Putamen (tissue), 1 donor: ENCODE data around the gene IPMK.
"Not testable (repeated sequence)": the region's sequence is repeated elsewhere in the genome, so short reads cannot be mapped to it uniquely, and the experiment has no call there.

Experiments used
- DNase-seq: peaks from one replicate; pipeline ENCODE4 v3.0.0-alpha.2; 2016; ENCODE audit warnings: low spot score

IPMK gene

DNA sequence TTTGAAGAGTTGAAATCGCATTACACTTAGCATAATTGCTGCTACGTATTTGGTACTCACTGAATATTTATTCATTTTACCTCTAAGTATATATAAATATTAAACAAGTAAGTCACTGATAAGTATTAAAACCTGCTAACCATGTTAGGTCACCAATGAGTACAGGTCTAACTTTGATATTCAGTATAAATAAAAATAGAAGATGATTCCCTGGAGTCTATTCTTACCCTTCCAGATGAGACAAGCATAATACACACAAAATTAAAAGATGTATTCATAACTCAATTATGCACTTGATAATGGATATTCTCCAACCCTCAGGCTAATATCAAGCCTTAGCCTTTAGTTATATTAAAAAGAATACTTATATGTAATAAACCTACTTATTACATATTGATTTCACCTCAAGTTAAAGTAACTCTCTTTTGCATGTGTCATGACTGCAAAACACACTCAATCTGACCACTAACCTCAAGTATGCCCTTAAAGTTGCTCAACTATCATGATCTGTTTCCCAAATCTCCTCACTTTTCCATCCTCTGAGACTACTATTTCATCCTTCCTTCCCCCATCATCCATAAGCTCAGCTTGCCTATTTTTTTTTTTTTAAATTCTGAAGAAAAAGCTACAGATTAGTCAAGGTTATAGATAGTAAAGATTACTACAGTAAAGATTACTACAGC lies 46.8 kb downstream of the IPMK start:
- no peak for DNase-seq

DNA sequence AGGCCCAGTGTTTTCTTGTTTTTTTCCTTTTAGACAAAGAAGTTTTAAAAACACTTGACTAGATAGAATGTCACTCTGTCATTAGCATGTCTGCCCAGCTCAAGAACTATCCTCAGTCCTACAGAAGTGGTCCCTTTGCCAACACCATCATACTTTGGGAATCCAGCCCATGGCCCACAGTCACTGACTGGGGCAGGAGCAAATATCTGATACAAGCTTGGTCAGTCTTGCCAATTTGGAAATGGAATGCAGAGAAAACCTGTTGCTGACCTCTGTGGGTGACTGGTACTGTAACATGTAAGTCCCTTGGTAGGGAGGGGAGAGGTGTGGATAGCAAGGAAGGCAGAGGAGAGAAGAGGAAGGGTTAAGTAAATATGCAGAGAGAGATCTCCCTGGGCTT lies 47.8 kb downstream of the IPMK start:
- DNase-seq, result no peak

DNA sequence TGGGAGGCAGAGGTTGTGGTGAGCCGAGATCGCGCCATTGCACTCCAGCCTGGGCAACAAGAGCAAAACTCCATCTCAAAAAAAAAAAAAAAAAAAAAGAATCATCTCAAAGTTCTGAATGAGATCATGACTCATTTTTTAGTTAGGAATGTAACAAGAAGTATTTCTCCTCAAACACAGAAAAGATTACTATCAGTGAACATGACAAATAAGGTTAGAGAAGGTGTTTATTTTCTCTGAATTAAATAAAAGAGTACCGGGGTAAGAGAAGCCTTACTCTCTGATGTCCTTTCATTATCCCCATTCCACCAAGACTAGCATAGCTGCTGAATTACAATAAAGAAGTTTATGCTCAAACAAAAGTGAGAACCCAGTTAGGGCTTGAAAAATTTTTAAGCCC lies 50.1 kb downstream of the IPMK start:
- DNase-seq, result no peak

DNA sequence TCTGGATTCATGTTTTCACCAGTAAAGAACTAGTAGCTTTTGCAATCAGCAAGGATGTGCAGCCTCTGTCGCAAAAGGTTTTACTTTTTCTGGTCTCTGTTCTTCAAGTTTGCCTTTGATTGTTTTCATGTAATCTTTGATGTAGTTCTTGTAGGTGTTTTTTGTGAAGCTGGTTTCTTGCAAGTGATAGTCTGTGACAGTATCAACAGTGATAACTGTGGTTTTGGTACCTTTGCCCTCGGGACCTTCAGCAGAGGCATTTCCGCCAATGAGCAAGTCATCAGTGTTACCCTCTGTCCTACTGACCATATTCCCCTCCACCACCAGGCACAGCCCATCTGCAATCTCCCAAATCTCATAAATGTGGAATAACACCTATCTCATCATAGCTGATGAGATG lies 55.1 kb downstream of the IPMK start:
- no peak for DNase-seq

DNA sequence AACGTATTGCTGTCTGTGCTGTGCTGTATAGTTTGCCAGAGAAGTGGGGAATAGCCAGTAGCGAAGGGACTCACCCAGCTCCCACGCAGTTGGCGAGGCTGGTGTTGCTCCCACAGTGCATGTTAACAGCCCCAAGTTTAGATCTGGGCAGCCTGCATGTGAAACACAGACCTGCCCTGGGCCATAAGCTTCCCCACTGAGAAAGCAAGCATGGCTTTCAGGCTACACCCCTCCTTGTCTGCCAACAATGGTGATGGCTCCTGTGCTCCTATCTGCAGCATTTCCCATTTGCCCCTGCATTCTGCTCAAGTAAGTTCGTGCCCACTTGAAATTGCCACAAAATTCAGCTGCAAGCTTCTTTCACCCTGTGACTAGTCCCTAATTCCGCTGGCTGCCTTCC lies 57.5 kb downstream of the IPMK start:
- no peak for DNase-seq

DNA sequence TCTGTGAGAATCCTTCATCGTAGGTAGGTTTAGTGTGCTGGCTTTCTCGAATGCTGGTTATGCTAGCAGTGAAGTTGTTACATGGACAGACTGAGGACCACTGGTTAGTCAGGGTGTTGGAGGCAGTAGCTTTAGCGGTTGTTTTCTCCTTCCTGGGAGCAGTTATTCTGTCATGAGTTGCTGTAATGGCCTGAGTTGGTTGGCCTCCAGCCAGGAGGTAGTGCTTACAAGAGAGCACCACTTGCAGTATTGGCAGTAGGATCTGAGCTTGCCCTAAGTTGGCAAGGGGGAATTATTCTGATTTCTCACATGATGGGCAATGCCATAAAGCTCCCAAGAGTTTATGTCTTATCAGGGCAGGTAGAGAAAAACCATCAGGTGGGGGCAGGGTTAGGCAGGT lies 58.0 kb downstream of the IPMK start:
- no peak for DNase-seq

DNA sequence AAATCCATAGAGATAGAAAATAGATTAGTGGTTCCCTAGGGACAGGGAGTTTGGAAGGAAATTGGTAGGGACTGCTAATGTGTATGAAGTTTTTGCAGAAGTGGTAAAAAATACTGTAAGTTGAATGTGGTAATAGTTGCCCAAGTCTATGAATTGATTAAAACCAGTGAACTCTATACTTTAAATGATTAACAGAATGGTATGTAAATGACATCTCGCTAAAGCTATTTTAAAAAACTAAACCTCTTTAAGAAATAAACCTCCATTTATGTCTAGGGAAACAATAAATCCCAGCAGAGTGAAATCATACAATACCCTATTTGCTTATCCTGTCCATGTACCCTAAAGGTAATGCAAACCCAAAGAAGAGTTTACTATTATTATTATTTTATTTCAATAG lies 61.4 kb downstream of the IPMK start:
- DNase-seq, result no peak

DNA sequence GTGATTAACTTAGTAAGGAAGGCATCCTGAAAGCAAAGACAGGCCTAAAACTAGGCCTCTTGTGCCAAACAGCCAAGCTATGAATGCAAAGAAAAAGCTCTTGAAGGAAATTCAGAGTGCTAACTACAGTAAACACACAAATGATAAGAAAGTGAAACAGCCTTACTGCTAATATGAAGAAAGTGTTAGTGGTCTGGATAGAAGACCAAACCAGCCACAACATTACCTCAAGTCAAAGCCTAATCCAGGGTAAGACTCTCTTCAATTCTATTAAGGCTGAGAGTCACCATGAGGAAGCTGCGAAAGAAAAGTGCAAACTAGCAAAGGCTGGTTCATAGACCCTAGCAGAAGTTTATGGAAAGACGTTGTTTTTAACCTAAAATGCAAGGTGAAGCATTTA lies 66.0 kb downstream of the IPMK start:
- no peak for DNase-seq

DNA sequence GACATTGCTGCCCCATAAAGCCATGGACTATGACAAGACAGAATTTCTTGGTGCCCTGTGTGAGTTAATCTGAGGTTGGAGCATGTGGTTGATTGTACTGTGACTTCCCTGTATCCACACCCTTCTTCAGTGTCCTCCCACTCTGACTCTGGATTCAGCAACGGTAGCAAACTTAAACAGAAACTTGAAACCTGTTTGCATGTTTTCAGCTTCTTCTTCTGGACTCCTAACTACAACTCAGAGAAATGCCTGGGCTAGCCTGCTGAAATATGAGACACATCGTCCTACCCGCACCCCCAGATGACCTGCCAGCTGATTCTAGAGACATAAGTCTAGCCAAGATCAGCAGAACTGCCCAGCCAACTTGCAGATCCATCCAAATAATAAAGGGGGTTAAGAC lies 78.4 kb downstream of the IPMK start:
- DNase-seq, result no peak

DNA sequence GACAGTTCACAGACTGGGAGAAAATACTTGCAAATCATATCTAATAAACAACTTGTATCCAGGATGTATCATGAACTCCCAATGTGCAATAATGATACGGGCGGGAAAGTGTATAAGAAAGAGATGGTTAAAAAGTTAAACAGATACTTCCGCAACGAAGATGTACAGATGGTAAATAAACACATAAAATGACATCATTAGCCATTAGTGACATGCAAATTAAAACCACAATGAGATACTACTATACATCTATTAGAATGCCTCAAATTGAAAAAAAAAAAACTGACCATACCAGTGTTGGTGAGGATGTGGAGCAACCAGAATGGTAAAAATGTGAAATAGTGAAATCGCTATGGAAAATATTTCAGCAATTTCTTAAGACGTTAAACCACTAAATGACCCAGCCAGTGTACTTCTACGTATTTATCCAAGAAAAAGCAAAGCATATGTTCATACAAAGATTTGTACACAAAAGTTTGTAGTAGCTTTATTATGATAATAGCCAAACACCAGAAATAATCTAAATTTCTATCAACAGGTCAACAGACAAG lies 83.5 kb downstream of the IPMK start:
- DNase-seq, result no peak

DNA sequence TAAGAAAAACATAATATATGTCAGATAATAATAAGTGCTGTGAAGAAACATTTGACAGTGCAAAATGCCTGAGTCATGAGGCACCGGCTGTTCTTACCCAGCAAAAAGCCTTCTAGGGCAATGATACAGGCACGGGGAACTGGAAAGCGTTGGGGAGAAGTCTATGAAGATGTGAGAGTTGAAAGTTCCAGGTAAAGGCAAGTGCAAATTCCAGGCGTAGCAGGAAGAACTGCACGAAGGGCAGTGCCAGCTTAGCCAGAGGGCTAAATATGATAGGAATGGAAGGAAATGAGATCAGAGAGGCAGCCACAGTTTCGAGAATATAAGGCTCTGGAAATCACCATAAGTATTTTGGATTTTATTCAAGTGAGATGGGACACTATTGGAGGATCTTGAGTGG lies 87.0 kb downstream of the IPMK start:
- no peak for DNase-seq

DNA sequence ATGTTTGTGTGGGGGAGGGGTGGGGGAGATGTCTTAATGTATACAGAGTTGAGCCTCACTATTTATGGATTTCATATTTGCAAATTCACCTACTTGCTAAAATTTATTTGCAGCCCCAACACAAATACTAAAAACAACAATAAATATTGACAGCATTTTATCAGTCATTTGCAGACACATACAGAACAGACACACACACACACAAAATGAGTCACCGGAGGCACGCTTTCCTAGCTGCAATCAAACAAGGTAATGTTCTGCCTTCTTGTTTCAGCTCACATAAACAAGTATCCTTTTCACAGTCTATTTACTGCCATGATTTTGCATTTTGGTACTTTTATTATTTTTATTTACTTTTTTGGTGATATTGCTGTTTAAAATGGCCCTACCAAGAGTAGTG lies 88.5 kb downstream of the IPMK start:
- DNase-seq, result no peak

DNA sequence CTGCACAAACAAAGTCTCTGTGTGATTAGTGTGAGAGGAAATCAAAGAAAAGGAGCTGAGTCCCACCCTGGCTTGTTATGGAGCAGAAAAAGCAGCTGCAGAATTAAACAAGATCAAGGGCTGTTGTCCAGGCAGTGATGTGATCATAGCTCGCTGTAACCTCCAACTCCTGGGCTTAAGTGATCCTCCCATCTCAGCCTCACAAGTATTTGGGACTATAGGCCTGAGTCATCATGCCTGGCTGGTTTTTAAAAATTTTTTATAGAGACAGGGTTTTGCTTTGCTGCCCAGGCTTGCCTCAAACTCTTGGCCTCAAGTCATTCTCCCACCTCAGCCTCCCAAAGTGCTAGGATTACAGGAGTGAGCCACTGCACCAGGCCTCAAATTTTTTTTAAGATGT lies 88.9 kb downstream of the IPMK start:
- DNase-seq, result no peak

DNA sequence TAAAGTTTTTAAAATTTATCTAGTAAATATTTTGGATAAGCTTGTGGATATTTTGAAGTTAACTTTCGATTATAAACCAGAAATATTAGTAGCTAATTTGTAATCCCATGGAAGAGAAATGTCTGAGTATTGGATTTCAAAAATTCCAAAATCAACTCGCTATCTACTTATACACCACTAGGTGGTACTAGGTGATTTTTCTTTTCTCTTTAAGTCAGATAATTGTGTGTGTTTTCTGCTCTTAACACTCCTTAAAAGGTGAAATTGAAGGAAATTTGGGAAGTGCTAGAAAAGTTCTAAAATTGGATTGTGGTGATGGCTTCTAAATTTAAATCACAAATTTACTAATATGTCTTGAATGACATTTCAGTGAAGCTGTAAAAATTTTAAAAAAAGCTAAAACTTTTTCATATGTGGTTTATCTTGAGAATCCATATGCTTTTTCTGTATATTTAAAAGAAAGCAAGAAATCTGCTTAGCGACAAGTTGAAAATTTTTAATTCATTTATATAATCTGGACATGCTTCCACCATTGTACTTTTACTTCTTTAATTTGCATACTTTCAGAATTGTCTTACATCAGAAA lies 90.2 kb downstream of the IPMK start:
- DNase-seq, result peak; percentile 7

DNA sequence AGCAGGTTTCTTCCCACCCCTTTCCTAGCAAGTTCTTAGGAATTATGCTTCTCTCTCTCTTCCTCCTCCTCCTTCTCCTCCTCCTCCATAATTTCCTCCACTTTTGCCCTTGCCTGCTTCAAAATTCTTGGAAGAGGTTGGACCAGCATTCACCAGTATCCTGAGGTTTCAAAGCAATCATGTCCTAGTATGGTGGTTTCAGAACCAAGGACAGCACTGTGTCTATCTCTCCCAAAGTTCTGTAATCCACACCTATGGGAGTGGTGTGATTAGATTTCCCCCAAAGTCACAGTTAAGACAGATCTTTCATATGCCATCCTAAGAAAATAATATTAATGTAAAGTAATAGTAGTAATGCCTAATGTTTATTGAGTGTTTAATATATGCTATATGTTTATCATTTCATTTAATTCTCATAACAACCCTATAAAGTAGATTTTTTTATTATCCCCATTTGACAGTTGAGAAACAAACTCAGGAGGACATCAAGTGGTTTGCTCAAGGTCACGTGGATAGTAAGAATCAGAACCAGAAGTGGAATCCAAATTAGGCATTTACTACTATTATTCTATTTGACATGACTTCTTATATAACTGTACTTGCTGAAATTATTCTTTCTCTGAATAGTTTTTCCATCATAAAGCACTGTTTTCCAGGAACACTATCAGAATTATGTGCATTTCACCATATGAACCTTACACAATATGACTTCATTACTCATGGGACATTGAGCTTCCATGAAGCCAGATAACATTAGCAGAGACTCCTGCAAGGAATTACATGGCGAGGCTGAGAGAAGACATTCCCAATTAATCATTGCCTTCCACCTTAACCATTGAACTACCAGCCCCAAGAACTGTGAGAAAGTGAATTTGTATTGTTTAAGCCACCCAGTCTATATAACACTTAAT lies 91.4 kb downstream of the IPMK start:
- no peak for DNase-seq

DNA sequence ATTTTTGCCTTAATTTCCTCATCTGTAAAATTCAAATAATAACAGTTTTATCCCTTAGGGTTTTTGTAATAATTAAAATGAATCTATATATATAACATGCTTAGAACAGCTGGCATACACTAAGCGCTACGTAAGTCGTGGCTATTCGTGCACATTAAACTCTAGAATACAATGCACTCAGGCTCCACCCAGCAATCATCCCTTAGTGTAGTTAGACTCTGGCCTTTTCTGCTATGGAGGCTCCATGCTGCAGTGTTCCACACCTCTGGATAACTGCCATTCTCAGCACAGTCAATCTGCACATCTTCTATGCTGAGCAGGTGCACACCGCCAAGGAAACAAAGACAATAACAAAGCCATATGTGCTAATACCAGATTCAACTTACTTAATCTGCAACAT lies 92.9 kb downstream of the IPMK start:
- no peak for DNase-seq

DNA sequence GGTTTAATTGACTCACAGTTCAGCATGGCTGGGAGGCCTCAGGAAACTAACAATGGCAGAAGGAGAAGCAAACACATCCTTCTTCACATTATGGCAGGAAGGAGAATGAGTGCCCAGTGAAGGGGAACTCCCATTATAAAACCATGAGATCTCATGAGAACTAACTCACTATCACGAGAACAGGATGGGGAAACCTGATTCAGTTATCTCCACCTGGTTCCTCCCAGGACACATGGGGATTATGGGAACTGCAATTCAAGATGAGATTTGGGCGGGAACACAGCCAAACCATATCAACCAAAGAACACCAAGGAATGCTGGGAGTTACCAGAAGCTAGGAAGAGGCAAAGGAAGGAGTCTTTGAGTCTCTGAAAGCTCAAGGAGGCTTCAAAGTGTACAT lies 94.3 kb downstream of the IPMK start:
- no peak for DNase-seq

DNA sequence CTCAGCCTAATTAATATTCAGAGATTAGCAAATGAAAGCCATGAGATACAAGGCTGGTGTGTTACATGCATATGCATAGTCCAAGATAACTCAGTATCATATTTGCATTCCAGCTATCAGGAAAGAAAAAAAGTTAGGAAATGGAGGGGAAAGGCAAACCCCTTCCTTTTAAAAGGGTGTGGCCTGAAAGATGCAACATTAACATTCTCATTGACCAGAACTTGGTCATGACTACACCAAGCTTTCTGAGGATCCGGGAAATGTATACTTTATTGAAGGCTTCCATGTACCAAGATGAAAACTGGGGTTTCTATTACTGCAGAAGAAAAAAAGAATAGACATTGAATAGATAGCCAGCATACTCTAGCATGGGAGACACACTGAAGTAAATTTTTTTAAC lies 96.5 kb downstream of the IPMK start:
- no peak for DNase-seq

DNA sequence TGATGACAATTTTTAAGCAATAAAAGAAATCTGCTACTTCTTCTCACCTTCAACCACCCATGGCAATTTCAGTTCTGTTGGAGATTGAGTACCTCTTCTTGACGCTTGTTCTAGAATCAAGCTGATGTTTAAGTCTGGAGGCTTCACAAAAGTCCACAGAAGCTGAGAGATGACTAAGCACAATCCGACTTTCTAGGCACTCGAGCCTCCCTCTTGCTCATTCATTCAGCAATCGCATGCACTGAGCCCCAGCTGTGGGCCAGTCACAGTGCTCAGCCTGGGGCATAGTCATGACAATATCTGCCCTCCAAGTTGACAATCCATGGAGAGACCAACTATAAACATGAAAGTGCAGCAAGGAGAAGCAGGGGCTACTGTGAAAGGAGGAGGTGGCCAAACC lies 103.2 kb downstream of the IPMK start:
- DNase-seq, result no peak

DNA sequence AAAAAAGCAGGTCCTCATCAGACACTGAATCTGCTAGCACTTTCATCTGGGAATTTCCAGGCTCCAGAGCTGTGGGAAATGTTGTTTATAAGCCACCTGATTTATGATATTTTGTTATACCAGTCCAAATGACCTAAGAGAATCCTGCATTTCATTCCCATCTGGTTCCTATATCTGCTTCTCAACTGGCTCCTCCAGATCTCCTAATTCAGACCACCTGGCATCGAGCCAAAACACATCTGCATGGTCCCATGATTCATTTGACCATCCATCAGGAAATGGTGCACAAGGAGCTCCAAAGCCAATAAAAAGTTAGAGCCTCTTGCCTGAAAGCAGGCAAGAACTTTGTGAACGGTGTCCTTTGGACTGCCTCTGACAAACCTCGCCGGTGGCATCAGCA lies 108.9 kb downstream of the IPMK start:
- no peak for DNase-seq

DNA sequence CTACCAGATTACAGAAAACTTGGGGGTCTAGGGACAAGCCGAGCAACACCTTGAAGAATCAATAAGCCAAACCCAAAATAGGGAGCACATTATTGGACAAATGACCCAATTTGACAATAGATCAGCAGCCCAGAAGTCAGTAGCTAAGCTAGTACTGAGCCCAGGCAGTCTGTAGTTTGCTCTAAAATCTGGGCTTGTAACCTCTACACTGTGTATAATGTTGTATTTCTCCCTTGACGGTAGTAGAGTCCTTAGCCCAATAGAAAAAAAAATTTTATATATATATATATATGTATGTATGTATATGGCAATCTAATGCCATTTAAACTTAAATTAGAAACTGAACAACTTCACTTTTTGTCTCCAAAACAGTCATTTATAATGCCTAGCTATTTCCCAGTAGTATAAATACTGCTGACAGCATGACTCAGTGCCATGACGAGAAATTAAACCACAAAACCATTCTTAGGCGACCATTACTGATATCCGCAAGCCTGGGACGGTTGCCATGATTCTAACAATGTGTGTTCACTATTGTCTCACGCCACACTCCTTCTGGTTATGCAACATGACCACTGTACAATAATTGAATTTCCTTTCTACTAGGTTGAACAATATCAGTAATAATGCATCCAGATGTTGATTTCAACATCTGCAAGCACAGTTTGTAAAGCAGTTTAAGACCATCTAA lies 110.5 kb downstream of the IPMK start:
- DNase-seq, result no peak

DNA sequence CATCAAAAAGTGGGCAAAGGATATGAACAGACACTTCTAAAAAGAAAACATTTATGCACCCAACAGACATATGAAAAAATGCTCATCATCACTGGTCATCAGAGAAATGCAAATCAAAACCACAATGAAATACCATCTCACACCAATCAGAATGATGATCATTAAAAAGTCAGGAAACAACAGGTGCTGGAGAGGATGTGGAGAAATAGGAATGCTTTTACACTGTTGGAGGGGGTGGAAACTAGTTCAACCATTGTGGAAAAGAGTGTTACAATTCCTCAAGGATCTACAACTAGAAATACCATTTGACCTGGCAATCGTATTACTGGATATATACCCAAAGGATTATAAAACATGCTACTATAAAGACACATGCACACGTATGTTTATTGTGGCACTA lies 111.8 kb downstream of the IPMK start:
- DNase-seq, result not testable (repeated sequence)
